Mucosa of rectum (tissue), 2 donors: Measurements from ENCODE around the gene RAPH1.

Source experiments
- H3K27ac ChIP-seq, 2 donors: one replicate each; pipeline ENCODE4 v1.7.0; 2013; ENCODE audit warnings: inconsistent platforms in 2 of 2, low read depth in 2 of 2, low read length in 2 of 2
- H3K27me3 ChIP-seq, 2 donors: one replicate each; pipeline ENCODE4 v1.7.0; 2013; ENCODE audit warnings: low read length in 2 of 2; ENCODE audit not compliant: control insufficient read depth in 2 of 2, insufficient read depth in 2 of 2
- H3K36me3 ChIP-seq, 2 donors: one replicate each; pipeline ENCODE4 v1.7.0; 2013; ENCODE audit warnings: low read length in 2 of 2; ENCODE audit not compliant: control insufficient read depth in 2 of 2, insufficient read depth in 2 of 2
- H3K4me1 ChIP-seq, 2 donors: one replicate each; pipeline ENCODE4 v1.7.0; 2013; ENCODE audit warnings: low read length in 2 of 2, mild to moderate bottlenecking in 1 of 2; ENCODE audit not compliant: control insufficient read depth in 2 of 2, insufficient read depth in 2 of 2
- H3K4me3 ChIP-seq, 2 donors: one replicate each; pipeline ENCODE4 v1.7.0; 2013; ENCODE audit warnings: low read length in 2 of 2
- H3K9ac ChIP-seq, 2 donors: one replicate each; pipeline ENCODE4 v1.7.0; 2013; ENCODE audit warnings: low read length in 2 of 2, low read depth in 1 of 2, mild to moderate bottlenecking in 1 of 2
- H3K9me3 ChIP-seq, 2 donors: one replicate each; pipeline ENCODE4 v1.7.0; 2013; ENCODE audit warnings: low read length in 2 of 2; ENCODE audit not compliant: control insufficient read depth in 2 of 2
- donor health status: healthy.
- donor health status: Normal muscosa, but diverticular disease.

Gene RAPH1

GRCh38 chr2:203492965-203493364 lies 42.1 kb downstream of the RAPH1 start:
- Histone ChIP-seq H3K27ac (no peak overlapping the region), H3K36me3 (peaks cover 5 to 9% of the 10 kb centered on the region in 2 donors), H3K9me3 (no peaks in the 10 kb centered on the region), H3K9ac (no peak overlapping the region), H3K4me1 (peaks cover 2 to 5% of the 10 kb centered on the region in 2 donors), H3K27me3 (no peaks in the 10 kb centered on the region), H3K4me3 (no peak overlapping the region)

GRCh38 chr2:203490391-203490790 lies 44.7 kb downstream of the RAPH1 start:
- no peak overlapping the region for H3K27ac ChIP-seq
- no peaks in the 10 kb centered on the region for H3K4me1 ChIP-seq
- no peaks in the 10 kb centered on the region for H3K9me3 ChIP-seq
- H3K4me3 ChIP-seq, result no peak overlapping the region
- no peak overlapping the region for H3K9ac ChIP-seq
- H3K27me3 ChIP-seq, result no peaks in the 10 kb centered on the region
- H3K36me3 ChIP-seq, result peaks cover 5 to 13% of the 10 kb centered on the region in 2 donors

GRCh38 chr2:203489531-203489930 lies 45.6 kb downstream of the RAPH1 start:
- no peaks in the 10 kb centered on the region for H3K27me3 ChIP-seq
- no peaks in the 10 kb centered on the region for H3K4me1 ChIP-seq
- peaks cover 5 to 17% of the 10 kb centered on the region in 2 donors for H3K36me3 ChIP-seq
- H3K27ac ChIP-seq, result no peak overlapping the region
- H3K9me3 ChIP-seq, result no peaks in the 10 kb centered on the region
- no peak overlapping the region for H3K4me3 ChIP-seq
- no peak overlapping the region for H3K9ac ChIP-seq

- no peak overlapping the region for H3K4me3 ChIP-seq
Observed at GRCh38 chr2:203484266-203485112, 50.6 kb downstream of the RAPH1 start.

GRCh38 chr2:203480623-203481022 lies 54.5 kb downstream of the RAPH1 start:
- Histone ChIP-seq H3K9me3 (no peaks in the 10 kb centered on the region), H3K36me3 (peaks cover 0 to 6% of the 10 kb centered on the region in 2 donors), H3K27me3 (no peaks in the 10 kb centered on the region), H3K4me3 (no peak overlapping the region), H3K9ac (no peak overlapping the region), H3K27ac (no peak overlapping the region), H3K4me1 (no peaks in the 10 kb centered on the region)

More at GRCh38 chr2:203484266-203485112, 50.6 kb downstream of the RAPH1 start:
- peaks cover 0 to 9% of the 10 kb centered on the region in 2 donors for H3K36me3 ChIP-seq
- H3K27ac ChIP-seq, result no peak overlapping the region
- H3K9me3 ChIP-seq, result no peaks in the 10 kb centered on the region
- no peaks in the 10 kb centered on the region for H3K27me3 ChIP-seq
- no peaks in the 10 kb centered on the region for H3K4me1 ChIP-seq
- no peak overlapping the region for H3K9ac ChIP-seq

- no peak overlapping the region for H3K27ac ChIP-seq
- no peaks in the 10 kb centered on the region for H3K4me1 ChIP-seq
- H3K4me3 ChIP-seq, result no peak overlapping the region
- H3K9me3 ChIP-seq, result no peaks in the 10 kb centered on the region
- H3K36me3 ChIP-seq, result peaks cover 0 to 3% of the 10 kb centered on the region in 2 donors
- H3K27me3 ChIP-seq, result no peaks in the 10 kb centered on the region
- H3K9ac ChIP-seq, result no peak overlapping the region
Observed at GRCh38 chr2:203476881-203477280, 58.2 kb downstream of the RAPH1 start.

GRCh38 chr2:203471323-203471722 lies 63.8 kb downstream of the RAPH1 start:
- Histone ChIP-seq H3K9me3 (no peaks in the 10 kb centered on the region), H3K36me3 (peaks cover 0 to 3% of the 10 kb centered on the region in 2 donors), H3K27ac (no peak overlapping the region)

GRCh38 chr2:203470371-203470770 lies 64.7 kb downstream of the RAPH1 start:
- Histone ChIP-seq H3K27ac (no peak overlapping the region), H3K9ac (no peak overlapping the region), H3K9me3 (no peaks in the 10 kb centered on the region), H3K4me3 (no peak overlapping the region), H3K27me3 (no peaks in the 10 kb centered on the region), H3K36me3 (peaks cover 0 to 3% of the 10 kb centered on the region in 2 donors), H3K4me1 (peaks cover 0 to 2% of the 10 kb centered on the region in 2 donors)

More at GRCh38 chr2:203471323-203471722, 63.8 kb downstream of the RAPH1 start:
- Histone ChIP-seq H3K4me1 (peaks cover 0 to 2% of the 10 kb centered on the region in 2 donors), H3K4me3 (no peak overlapping the region), H3K27me3 (no peaks in the 10 kb centered on the region), H3K9ac (no peak overlapping the region)

- H3K27me3 ChIP-seq, result no peaks in the 10 kb centered on the region
- H3K4me1 ChIP-seq, result peaks cover 0 to 2% of the 10 kb centered on the region in 2 donors
- no peak overlapping the region for H3K9ac ChIP-seq
- H3K36me3 ChIP-seq, result peaks cover 0 to 3% of the 10 kb centered on the region in 2 donors
- H3K9me3 ChIP-seq, result no peaks in the 10 kb centered on the region
- no peak overlapping the region for H3K4me3 ChIP-seq
- H3K27ac ChIP-seq, result no peak overlapping the region
Observed at GRCh38 chr2:203469546-203469945, 65.6 kb downstream of the RAPH1 start.

GRCh38 chr2:203463266-203463678 lies 71.8 kb downstream of the RAPH1 start:
- H3K4me3 ChIP-seq, result no peak overlapping the region
- H3K36me3 ChIP-seq, result peaks cover 9 to 11% of the 10 kb centered on the region in 2 donors
- no peak overlapping the region for H3K9ac ChIP-seq
- no peaks in the 10 kb centered on the region for H3K27me3 ChIP-seq
- H3K4me1 ChIP-seq, result no peaks in the 10 kb centered on the region
- H3K27ac ChIP-seq, result no peak overlapping the region
- no peaks in the 10 kb centered on the region for H3K9me3 ChIP-seq
